CD8-positive, alpha-beta memory T cell (primary cell): Measurements from ENCODE around the gene CABCOCO1. TPM values are rescaled to one million over a fixed set of nuclear protein-coding genes. Genes with fewer than 3 reads are reported as not detected.

ENCODE experiments used
- CTCF ChIA-PET: fragments of 350-600 bp; sonication (Branson Sonifier 250); formaldehyde crosslinking; loops from one replicate; lab custom pipeline; 2021; ENCODE audit warnings: antibody characterized with exemption; lab: Charles Lee
- POLR2A ChIA-PET: fragments of 350-600 bp; sonication (Branson Sonifier 250); formaldehyde crosslinking; loops from one replicate; lab custom pipeline; 2021; ENCODE audit warnings: antibody characterized with exemption; lab: Charles Lee
- DNase-seq, 5 donors: peaks; one replicate each; pipeline versions ENCODE4 v3.0.0 to v3.0.0-alpha.2; 2020 to 2022; ENCODE audit warnings: mixed read lengths in 1 of 5
- H3K27ac ChIP-seq: one replicate; pipeline ENCODE4 v1.7.0; 2013; ENCODE audit warnings: low read depth, mild to moderate bottlenecking, low read length, moderate library complexity
- H3K27me3 ChIP-seq: 2 replicates; pipeline ENCODE4 v1.7.0; 2013; ENCODE audit warnings: low read length, mild to moderate bottlenecking; ENCODE audit not compliant: insufficient read depth, poor library complexity, severe bottlenecking
- H3K36me3 ChIP-seq: 2 replicates; pipeline ENCODE4 v1.7.0; 2013; ENCODE audit warnings: mild to moderate bottlenecking, low read length, moderate library complexity; ENCODE audit not compliant: insufficient read depth
- H3K4me1 ChIP-seq: 2 replicates; pipeline ENCODE4 v1.7.0; 2013; ENCODE audit warnings: mild to moderate bottlenecking, low read length, moderate library complexity; ENCODE audit not compliant: insufficient read depth
- H3K4me3 ChIP-seq: 2 replicates; pipeline ENCODE4 v1.7.0; 2013; ENCODE audit warnings: mild to moderate bottlenecking, low read length
- H3K9me3 ChIP-seq: 2 replicates; pipeline ENCODE4 v1.7.0; 2013; ENCODE audit warnings: mild to moderate bottlenecking, low read length
- H3K27ac Mint-ChIP-seq, 8 donors: one replicate each; pipeline ENCODE4 v1.8.0; 2020 to 2021; ENCODE audit warnings: mixed read lengths in 8 of 8, mild to moderate bottlenecking in 6 of 8, inconsistent platforms in 3 of 8, moderate library complexity in 3 of 8
- H3K27me3 Mint-ChIP-seq, 2 donors: one replicate each; pipeline ENCODE4 v1.8.0; 2020 to 2021; ENCODE audit warnings: mixed read lengths in 2 of 2, mild to moderate bottlenecking in 1 of 2, moderate library complexity in 1 of 2
- H3K36me3 Mint-ChIP-seq, 3 donors: one replicate each; pipeline ENCODE4 v1.8.0; 2020 to 2021; ENCODE audit warnings: mixed read lengths in 3 of 3, inconsistent platforms in 1 of 3, mild to moderate bottlenecking in 1 of 3
- H3K4me1 Mint-ChIP-seq, 3 donors: one replicate each; pipeline ENCODE4 v1.8.0; 2020 to 2021; ENCODE audit warnings: mixed read lengths in 3 of 3, inconsistent platforms in 1 of 3, mild to moderate bottlenecking in 1 of 3
- H3K4me3 Mint-ChIP-seq, 7 donors: one replicate each; pipeline ENCODE4 v1.8.0; 2020 to 2021; ENCODE audit warnings: mixed read lengths in 7 of 7, mild to moderate bottlenecking in 6 of 7, moderate library complexity in 4 of 7, inconsistent platforms in 2 of 7
- H3K9me3 Mint-ChIP-seq, 5 donors: one replicate each; pipeline ENCODE4 v1.8.0; 2020 to 2022; ENCODE audit warnings: mixed read lengths in 5 of 5, mild to moderate bottlenecking in 3 of 5, moderate library complexity in 2 of 5, inconsistent platforms in 1 of 5
- polyA plus RNA-seq: library from polyadenylated mRNA; unstranded; fragments of 300-500 nt; fragmentation: Illumina TruSeq; gene quantifications from one replicate; pipeline ENCODE4 v1.2.3, GENCODE V29; 2021
- total RNA-seq, 2 experiments: library from RNA; stranded (reverse); gene quantifications; one replicate each; pipeline ENCODE4 v1.2.3, GENCODE V29; 2021

CABCOCO1 gene
- total and polyA plus RNA-seq, 3 experiments from 2014 or later: not detected

- no peak for DNase-seq
- Mint-ChIP-seq H3K36me3 (no peaks in the 10 kb centered on the region), H3K9me3 (no peaks in the 10 kb centered on the region), H3K27ac (peak overlapping the region in 1 of 8 donors; percentile 7), H3K4me1 (peaks cover 24 to 29% (median 28%) of the 10 kb centered on the region in 3 donors), H3K27me3 (no peaks in the 10 kb centered on the region), H3K4me3 (no peak overlapping the region)
- Histone ChIP-seq H3K36me3 (no peaks in the 10 kb centered on the region), H3K4me1 (peaks cover 19% of the 10 kb centered on the region), H3K27me3 (no peaks in the 10 kb centered on the region), H3K4me3 (no peak overlapping the region), H3K9me3 (no peaks in the 10 kb centered on the region), H3K27ac (no peak overlapping the region)
- ChIA-PET CTCF (interaction anchor here (1.3 to 1.7 kb wide), 2 partner anchors 9 to 65 kb away, joined by 3 to 5 read pairs; no protein-coding TSS in a partner anchor), POLR2A (no interaction called here)
These were observed 90.7 kb downstream of the CABCOCO1 start for GRCh38 chr10:61753453-61753852.

GRCh38 chr10:61754587-61755550 lies 92.1 kb downstream of the CABCOCO1 start:
- no peak for DNase-seq
- Histone ChIP-seq H3K4me3 (no peak overlapping the region), H3K9me3 (no peaks in the 10 kb centered on the region), H3K27ac (no peak overlapping the region), H3K4me1 (peaks cover 19% of the 10 kb centered on the region), H3K27me3 (no peaks in the 10 kb centered on the region), H3K36me3 (no peaks in the 10 kb centered on the region)
- H3K4me3 Mint-ChIP-seq: no peak overlapping the region
- no peaks in the 10 kb centered on the region for H3K36me3 Mint-ChIP-seq
- ChIA-PET CTCF (no interaction called here), POLR2A (no interaction called here)
- peaks cover 24 to 29% (median 28%) of the 10 kb centered on the region in 3 donors for H3K4me1 Mint-ChIP-seq
- H3K27ac Mint-ChIP-seq: peak overlapping the region in 1 of 8 donors; percentile 0
- H3K27me3 Mint-ChIP-seq: no peaks in the 10 kb centered on the region
- no peaks in the 10 kb centered on the region for H3K9me3 Mint-ChIP-seq

- Histone ChIP-seq H3K4me1 (peaks cover 9% of the 10 kb centered on the region), H3K9me3 (no peaks in the 10 kb centered on the region), H3K36me3 (no peaks in the 10 kb centered on the region), H3K27ac (no peak overlapping the region), H3K27me3 (no peaks in the 10 kb centered on the region), H3K4me3 (no peak overlapping the region)
- no peaks in the 10 kb centered on the region for H3K36me3 Mint-ChIP-seq
- ChIA-PET CTCF (no interaction called here), POLR2A (no interaction called here)
- H3K9me3 Mint-ChIP-seq: no peaks in the 10 kb centered on the region
- no peak overlapping the region for H3K4me3 Mint-ChIP-seq
- H3K27ac Mint-ChIP-seq: no peak overlapping the region
- peaks cover 10 to 19% (median 13%) of the 10 kb centered on the region in 3 donors for H3K4me1 Mint-ChIP-seq
- H3K27me3 Mint-ChIP-seq: no peaks in the 10 kb centered on the region
- no peak for DNase-seq
These were observed 94.3 kb downstream of the CABCOCO1 start for GRCh38 chr10:61757001-61757400.

- H3K27me3 ChIP-seq: no peaks in the 10 kb centered on the region
- no peaks in the 10 kb centered on the region for H3K36me3 Mint-ChIP-seq
- no peaks in the 10 kb centered on the region for H3K27me3 Mint-ChIP-seq
- DNase-seq: no peak
- H3K4me1 Mint-ChIP-seq: peaks cover 2 to 11% (median 6%) of the 10 kb centered on the region in 3 donors
- CTCF ChIA-PET: no interaction called here
- no peak overlapping the region for H3K4me3 Mint-ChIP-seq
- H3K36me3 ChIP-seq: no peaks in the 10 kb centered on the region
- no peak overlapping the region for H3K27ac ChIP-seq
- peak overlapping the region in 1 of 8 donors; percentile 47 for H3K27ac Mint-ChIP-seq
- H3K4me1 ChIP-seq: peaks cover 2% of the 10 kb centered on the region
- H3K9me3 ChIP-seq: no peaks in the 10 kb centered on the region
- H3K4me3 ChIP-seq: no peak overlapping the region
- POLR2A ChIA-PET: no interaction called here
- H3K9me3 Mint-ChIP-seq: no peaks in the 10 kb centered on the region
These were observed 95.0 kb downstream of the CABCOCO1 start for GRCh38 chr10:61757525-61758397.

- Histone ChIP-seq H3K27me3 (no peaks in the 10 kb centered on the region), H3K36me3 (no peaks in the 10 kb centered on the region), H3K9me3 (no peaks in the 10 kb centered on the region), H3K4me1 (no peaks in the 10 kb centered on the region), H3K27ac (no peak overlapping the region), H3K4me3 (no peak overlapping the region)
- no peaks in the 10 kb centered on the region for H3K36me3 Mint-ChIP-seq
- no peak overlapping the region for H3K27ac Mint-ChIP-seq
- ChIA-PET CTCF (interaction anchor here (1.4 kb wide), 1 partner anchor 8 kb away, joined by 5 read pairs; no protein-coding TSS in a partner anchor), POLR2A (no interaction called here)
- DNase-seq: no peak
- no peaks in the 10 kb centered on the region for H3K27me3 Mint-ChIP-seq
- H3K4me1 Mint-ChIP-seq: peaks cover 0 to 7% (median 3%) of the 10 kb centered on the region in 3 donors
- H3K4me3 Mint-ChIP-seq: no peak overlapping the region
- H3K9me3 Mint-ChIP-seq: no peaks in the 10 kb centered on the region
These were observed 95.7 kb downstream of the CABCOCO1 start for GRCh38 chr10:61758433-61758832.

- Mint-ChIP-seq H3K36me3 (no peaks in the 10 kb centered on the region), H3K27me3 (no peaks in the 10 kb centered on the region), H3K4me3 (no peak overlapping the region), H3K27ac (no peak overlapping the region), H3K4me1 (peaks cover 0 to 8% (median 0%) of the 10 kb centered on the region in 3 donors), H3K9me3 (no peaks in the 10 kb centered on the region)
- CTCF ChIA-PET: interaction anchor here (0.9 to 1.4 kb wide), 2 partner anchors 9 to 108 kb away, joined by 3 to 5 read pairs; no protein-coding TSS in a partner anchor
- Histone ChIP-seq H3K4me1 (no peaks in the 10 kb centered on the region), H3K27ac (no peak overlapping the region), H3K27me3 (no peaks in the 10 kb centered on the region), H3K4me3 (no peak overlapping the region), H3K9me3 (no peaks in the 10 kb centered on the region), H3K36me3 (no peaks in the 10 kb centered on the region)
- POLR2A ChIA-PET: no interaction called here
- no peak for DNase-seq
These were observed 97.0 kb downstream of the CABCOCO1 start for GRCh38 chr10:61759751-61760150.

GRCh38 chr10:61760943-61761824 lies 98.5 kb downstream of the CABCOCO1 start:
- H3K4me1 Mint-ChIP-seq: peaks cover 8 to 22% (median 13%) of the 10 kb centered on the region in 3 donors
- no peaks in the 10 kb centered on the region for H3K27me3 Mint-ChIP-seq
- ChIA-PET POLR2A (no interaction called here), CTCF (interaction anchor here (1.2 kb wide), 1 partner anchor 10 kb away, joined by 5 read pairs; no protein-coding TSS in a partner anchor)
- H3K4me3 ChIP-seq: no peak overlapping the region
- no peaks in the 10 kb centered on the region for H3K9me3 Mint-ChIP-seq
- no peaks in the 10 kb centered on the region for H3K9me3 ChIP-seq
- DNase-seq: no peak
- H3K27ac ChIP-seq: no peak overlapping the region
- H3K36me3 Mint-ChIP-seq: no peaks in the 10 kb centered on the region
- peak overlapping the region in 2 of 8 donors; percentile 12 to 19 for H3K27ac Mint-ChIP-seq
- no peaks in the 10 kb centered on the region for H3K27me3 ChIP-seq
- H3K4me1 ChIP-seq: peaks cover 5% of the 10 kb centered on the region
- no peaks in the 10 kb centered on the region for H3K36me3 ChIP-seq
- H3K4me3 Mint-ChIP-seq: no peak overlapping the region
